Measurements from ENCODE around the gene NOS1AP. TPM values are rescaled to one million over a fixed set of nuclear protein-coding genes. Genes with fewer than 3 reads are reported as not detected.
A peak's percentile ranks its signal among the peaks of the same experiment; 100 is the strongest.

Gene NOS1AP
- total and polyA plus RNA-seq, 2 donors from 2014 or later = 0.47 to 10.7 TPM

- H3K9me3 ChIP-seq (ENCODE audit: control insufficient read depth in 2 of 3, insufficient read depth in 1 of 3, low read length in 3 of 3) = no peaks in the 10 kb centered on the region
- no peaks in the 10 kb centered on the region for H3K27me3 ChIP-seq (ENCODE audit: control insufficient read depth, insufficient read depth, low read length)
- intact Hi-C loops (cut with DNase I) = no loop called here
- peaks cover 0 to 6% (median 0%) of the 10 kb centered on the region in 3 donors for H3K4me1 ChIP-seq (ENCODE audit: control insufficient read depth in 2 of 3, insufficient read depth in 2 of 3, low read depth in 1 of 3, low read length in 3 of 3)
- TF ChIP-seq, protein P1, sequence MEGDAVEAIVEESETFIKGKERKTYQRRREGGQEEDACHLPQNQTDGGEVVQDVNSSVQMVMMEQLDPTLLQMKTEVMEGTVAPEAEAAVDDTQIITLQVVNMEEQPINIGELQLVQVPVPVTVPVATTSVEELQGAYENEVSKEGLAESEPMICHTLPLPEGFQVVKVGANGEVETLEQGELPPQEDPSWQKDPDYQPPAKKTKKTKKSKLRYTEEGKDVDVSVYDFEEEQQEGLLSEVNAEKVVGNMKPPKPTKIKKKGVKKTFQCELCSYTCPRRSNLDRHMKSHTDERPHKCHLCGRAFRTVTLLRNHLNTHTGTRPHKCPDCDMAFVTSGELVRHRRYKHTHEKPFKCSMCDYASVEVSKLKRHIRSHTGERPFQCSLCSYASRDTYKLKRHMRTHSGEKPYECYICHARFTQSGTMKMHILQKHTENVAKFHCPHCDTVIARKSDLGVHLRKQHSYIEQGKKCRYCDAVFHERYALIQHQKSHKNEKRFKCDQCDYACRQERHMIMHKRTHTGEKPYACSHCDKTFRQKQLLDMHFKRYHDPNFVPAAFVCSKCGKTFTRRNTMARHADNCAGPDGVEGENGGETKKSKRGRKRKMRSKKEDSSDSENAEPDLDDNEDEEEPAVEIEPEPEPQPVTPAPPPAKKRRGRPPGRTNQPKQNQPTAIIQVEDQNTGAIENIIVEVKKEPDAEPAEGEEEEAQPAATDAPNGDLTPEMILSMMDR (IDR thresholded peaks at IDR 0.05; ENCODE audit: borderline replicate concordance, extremely low read depth, insufficient read depth) = no peak
- H3K4me3 ChIP-seq (ENCODE audit: low read length in 3 of 3) = no peak overlapping the region
- no peak for FAIRE-seq
- no peak for DNase-seq
- no peak overlapping the region for H3K9ac ChIP-seq (ENCODE audit: low read length in 3 of 3)
- no peak overlapping the region for H3K27ac ChIP-seq (ENCODE audit: low read depth in 2 of 2, low read length in 2 of 2)
- no peaks in the 10 kb centered on the region for H3K36me3 ChIP-seq (ENCODE audit: control insufficient read depth in 2 of 3, insufficient read depth in 3 of 3, low read length in 3 of 3)
Observed at GRCh38 chr1:162388615-162389014, 319.1 kb downstream of the NOS1AP start.

GRCh38 chr1:162389021-162389818 lies 319.7 kb downstream of the NOS1AP start:
- Histone ChIP-seq H3K4me3 (ENCODE audit: low read length in 3 of 3) (no peak overlapping the region), H3K36me3 (ENCODE audit: control insufficient read depth in 2 of 3, insufficient read depth in 3 of 3, low read length in 3 of 3) (no peaks in the 10 kb centered on the region), H3K27me3 (ENCODE audit: control insufficient read depth, insufficient read depth, low read length) (no peaks in the 10 kb centered on the region), H3K4me1 (ENCODE audit: control insufficient read depth in 2 of 3, insufficient read depth in 2 of 3, low read depth in 1 of 3, low read length in 3 of 3) (peaks cover 0 to 6% (median 0%) of the 10 kb centered on the region in 3 donors), H3K9ac (ENCODE audit: low read length in 3 of 3) (no peak overlapping the region), H3K9me3 (ENCODE audit: control insufficient read depth in 2 of 3, insufficient read depth in 1 of 3, low read length in 3 of 3) (no peaks in the 10 kb centered on the region), H3K27ac (ENCODE audit: low read depth in 2 of 2, low read length in 2 of 2) (no peak overlapping the region)
- TF ChIP-seq, protein P1 (IDR thresholded peaks at IDR 0.05; ENCODE audit: borderline replicate concordance, extremely low read depth, insufficient read depth) = no peak
- DNase-seq (no peak), FAIRE-seq (no peak)
- intact Hi-C loops (cut with DNase I) = no loop called here

DNA sequence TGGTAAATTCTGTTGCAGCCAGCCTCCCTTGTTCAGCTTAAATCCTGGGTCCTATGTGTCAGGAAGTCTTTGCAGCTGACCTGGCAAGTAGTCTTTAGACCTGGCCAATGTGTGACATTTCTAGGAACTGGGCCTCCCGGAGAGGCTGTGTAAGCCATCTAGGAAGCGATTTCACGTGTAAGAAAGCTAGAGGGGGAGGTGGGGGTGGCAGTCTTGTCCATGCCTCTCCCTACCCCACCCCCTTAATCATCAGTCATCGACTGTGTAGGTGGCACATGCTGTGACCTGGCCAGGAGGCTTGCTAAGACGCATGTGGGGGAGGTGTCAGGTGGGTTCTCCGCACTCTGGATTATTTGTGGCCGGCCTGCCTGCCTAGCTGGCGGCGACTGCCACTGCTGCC lies 320.5 kb downstream of the NOS1AP start:
- FAIRE-seq (no peak), DNase-seq (peak in 2 of 5 donors; percentile 22 to 41)
- H3K4me1 ChIP-seq (ENCODE audit: control insufficient read depth in 2 of 3, insufficient read depth in 2 of 3, low read depth in 1 of 3, low read length in 3 of 3) = peaks cover 0 to 6% (median 0%) of the 10 kb centered on the region in 3 donors
- H3K36me3 ChIP-seq (ENCODE audit: control insufficient read depth in 2 of 3, insufficient read depth in 3 of 3, low read length in 3 of 3) = no peaks in the 10 kb centered on the region
- H3K27ac ChIP-seq (ENCODE audit: low read depth in 2 of 2, low read length in 2 of 2) = no peak overlapping the region
- no peaks in the 10 kb centered on the region for H3K9me3 ChIP-seq (ENCODE audit: control insufficient read depth in 2 of 3, insufficient read depth in 1 of 3, low read length in 3 of 3)
- TF ChIP-seq, protein P1 (IDR thresholded peaks at IDR 0.05; ENCODE audit: borderline replicate concordance, extremely low read depth, insufficient read depth) = no peak
- H3K27me3 ChIP-seq (ENCODE audit: control insufficient read depth, insufficient read depth, low read length) = no peaks in the 10 kb centered on the region
- intact Hi-C loops (cut with DNase I) = no loop called here
- H3K9ac ChIP-seq (ENCODE audit: low read length in 3 of 3) = no peak overlapping the region
- no peak overlapping the region for H3K4me3 ChIP-seq (ENCODE audit: low read length in 3 of 3)
